Measurements from ENCODE around the gene PRR14.
A peak's percentile ranks its signal among the peaks of the same experiment; 100 is the strongest.

Gene PRR14

GRCh38 chr16:30660424-30661261, 9.9 kb downstream of the PRR14 start:
- peak; percentile 82 to 86 for DNase-seq

GRCh38 chr16:30662449-30662848, 11.7 kb downstream of the PRR14 start:
- DNase-seq, result no peak

DNA sequence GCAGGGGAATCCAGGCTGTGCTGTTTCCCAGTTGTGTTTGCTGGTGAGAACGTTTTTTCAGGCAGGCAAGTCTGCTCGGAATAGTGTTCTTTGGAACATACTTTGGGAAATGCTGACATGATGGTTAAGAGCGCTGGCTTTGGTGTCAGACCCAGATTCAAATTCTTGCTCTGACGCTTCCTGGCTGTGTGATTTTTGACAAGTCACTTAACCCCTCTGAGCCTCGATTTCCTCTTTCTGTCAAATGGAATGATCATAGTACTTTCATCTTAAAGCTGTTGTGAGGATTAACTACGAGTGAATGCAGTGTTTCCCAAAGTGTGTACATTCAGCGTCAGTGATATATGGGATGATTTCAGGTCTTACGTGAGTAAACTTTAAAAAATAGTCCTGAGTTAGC, 12.3 kb downstream of the PRR14 start:
- DNase-seq, result no peak

- DNase-seq, result no peak
These were observed 13.1 kb downstream of the PRR14 start for GRCh38 chr16:30663820-30664219.

GRCh38 chr16:30664616-30665109, 13.9 kb downstream of the PRR14 start:
- DNase-seq, result no peak

DNA sequence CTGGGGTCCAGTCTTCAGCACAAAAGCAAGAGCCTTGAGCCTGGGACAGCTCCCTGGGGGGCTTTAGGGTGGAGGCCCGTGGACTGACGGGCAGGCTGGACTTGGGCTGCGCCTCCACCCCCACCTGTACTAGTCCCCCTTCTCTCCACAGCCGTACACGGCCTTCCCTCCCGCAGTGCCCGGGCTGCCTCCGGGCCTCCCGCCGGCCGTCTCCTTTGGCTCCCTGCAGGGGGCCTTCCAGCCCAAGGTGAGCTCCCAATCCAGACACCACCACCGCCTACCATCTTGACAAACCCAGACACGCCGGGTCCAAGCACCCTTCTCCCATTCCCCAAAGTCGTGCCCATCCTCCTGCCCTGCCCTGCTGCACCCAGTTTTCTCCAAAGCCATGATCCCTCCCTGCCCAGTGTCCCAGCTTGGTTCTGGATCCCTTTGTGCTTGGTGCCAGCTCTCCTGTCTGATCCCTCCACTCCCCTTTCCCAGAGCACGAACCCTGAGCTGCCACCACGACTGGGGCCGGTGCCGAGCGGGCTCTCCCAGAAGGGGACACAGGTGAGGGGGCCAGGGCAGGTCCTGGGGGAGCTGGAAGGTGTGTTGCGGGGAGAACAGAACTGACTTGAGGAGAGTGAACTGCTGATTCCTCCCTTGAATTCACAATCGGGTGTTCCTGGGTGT, 14.5 kb downstream of the PRR14 start:
- no peak for DNase-seq

GRCh38 chr16:30665830-30666190, 15.1 kb downstream of the PRR14 start:
- DNase-seq, result no peak

DNA sequence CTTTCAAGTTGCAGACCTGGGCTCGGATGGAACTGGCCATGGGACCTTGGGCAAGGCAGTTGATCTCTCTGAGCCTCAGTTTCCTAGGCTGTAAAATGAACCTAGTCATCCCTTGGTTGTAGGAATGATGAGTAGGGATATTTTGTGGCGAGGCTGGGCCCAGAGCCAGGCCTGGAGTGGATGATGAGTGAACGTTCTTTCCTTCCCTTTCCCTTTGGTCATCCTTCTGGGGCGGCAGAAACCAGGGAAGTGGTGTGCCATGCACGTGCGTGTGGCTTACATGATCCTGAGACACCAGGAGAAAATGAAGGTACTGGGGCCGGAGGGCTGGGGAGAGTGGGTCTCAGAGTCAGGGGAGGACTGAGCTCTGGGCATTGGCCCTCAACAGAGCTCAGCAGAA, 15.9 kb downstream of the PRR14 start:
- DNase-seq, result no peak

GRCh38 chr16:30667361-30667905, 16.7 kb downstream of the PRR14 start:
- DNase-seq, result no peak

- no peak for DNase-seq
These were observed 17.6 kb downstream of the PRR14 start for GRCh38 chr16:30668393-30668792.

DNA sequence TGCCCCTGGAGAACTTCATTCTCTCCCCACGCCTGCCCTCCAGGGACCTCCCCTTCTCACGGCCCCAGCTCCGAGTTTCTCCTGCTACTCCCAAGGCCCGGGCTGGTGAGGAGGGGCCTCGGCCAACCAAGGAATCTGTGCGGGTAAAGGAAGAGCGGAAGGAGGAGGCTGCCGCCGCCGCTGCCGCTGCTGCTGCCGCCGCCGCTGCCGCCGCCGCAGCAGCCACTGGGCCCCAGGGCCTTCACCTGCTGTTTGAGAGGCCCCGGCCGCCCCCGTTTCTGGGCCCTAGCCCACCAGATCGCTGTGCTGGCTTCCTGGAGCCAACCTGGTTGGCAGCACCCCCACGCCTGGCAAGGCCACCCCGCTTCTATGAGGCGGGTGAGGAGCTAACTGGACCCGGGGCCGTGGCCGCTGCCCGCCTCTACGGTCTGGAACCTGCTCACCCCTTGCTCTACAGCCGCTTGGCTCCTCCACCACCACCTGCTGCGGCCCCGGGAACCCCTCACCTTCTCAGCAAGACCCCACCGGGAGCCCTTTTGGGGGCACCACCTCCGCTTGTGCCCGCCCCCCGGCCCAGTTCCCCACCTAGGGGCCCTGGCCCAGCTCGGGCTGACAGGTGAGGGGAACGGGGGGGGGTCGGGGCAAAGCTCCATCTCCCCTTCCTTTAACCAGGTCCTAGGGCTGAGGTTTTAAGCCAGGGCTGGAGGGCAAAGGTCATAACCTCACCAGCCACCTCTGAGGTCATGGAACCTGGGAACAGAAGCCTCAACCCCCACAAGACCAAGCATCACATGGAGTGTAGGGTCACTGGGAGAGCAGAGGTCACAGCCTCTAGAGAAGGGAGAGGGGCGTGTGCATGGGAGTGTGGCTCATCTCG, 18.5 kb downstream of the PRR14 start:
- no peak for DNase-seq

- no peak for DNase-seq
These were observed 19.4 kb downstream of the PRR14 start for GRCh38 chr16:30669903-30670824.

DNA sequence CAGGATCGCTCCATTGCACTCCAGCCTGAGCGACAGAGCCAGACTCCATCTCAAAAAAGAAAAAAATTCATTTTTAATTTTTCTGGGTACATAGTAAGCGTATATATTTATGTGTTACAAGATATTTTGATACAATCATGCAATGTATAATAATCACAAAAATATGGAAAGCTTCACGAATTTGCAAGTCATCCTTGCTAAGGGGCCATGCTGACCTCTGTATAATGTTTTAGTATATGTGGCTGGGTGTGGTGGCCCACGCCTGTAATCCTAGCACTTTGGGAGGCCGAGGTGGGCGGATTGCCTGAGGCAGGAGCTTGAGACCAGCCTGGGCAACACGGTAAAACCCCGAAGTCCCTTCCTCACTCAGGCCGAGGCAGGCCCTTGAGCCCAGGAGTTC, 24.4 kb downstream of the PRR14 start:
- no peak for DNase-seq

DNA sequence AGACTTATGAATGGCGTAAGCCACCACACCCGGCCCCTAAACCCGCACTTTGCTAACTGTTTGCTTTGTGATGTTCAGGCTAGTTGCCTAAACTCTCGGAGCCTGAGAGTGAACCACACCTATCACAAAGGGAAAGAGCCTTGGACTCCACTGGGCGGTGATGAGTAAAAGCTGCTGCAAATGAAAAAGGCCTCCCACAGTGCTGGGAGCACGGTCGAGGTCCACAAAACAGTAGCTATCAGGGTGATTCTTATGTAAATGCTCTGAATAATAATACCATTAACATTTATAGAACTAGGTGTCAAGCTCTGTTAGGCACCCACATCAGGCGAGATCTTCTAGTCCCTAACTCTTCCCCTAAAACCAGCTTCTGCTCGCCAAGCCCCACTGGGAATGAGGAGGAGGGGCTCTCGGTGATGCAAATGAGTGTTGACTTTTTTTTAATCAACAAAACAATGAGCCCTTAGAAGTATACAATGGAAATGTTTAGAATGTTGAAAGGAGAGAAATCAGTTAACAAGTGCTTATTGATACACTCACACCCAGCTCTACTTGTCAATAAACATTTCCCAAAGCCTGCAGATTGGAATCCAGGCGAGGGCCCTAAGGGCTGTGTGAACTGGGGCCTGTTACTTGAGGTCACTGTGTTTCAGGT, 27.3 kb downstream of the PRR14 start:
- DNase-seq, result no peak

DNA sequence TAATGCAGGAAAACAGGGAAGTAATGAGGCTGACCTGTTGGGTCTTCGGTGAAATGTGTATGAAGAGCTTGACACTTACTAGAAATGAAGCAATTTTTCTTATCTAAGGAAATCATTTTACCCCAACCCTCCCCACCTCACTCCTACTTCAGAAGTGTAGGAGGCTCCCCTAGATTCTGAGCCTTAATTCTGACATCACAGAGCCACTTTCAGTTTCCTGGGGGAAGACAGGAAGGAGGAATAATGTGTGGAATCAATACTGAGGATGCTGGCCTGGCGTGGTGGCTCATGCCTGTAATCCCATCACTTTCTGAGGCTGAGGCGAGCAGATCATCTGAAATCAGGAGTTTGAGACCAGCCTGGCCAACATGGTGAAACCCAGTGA, 27.8 kb downstream of the PRR14 start:
- DNase-seq, result no peak

- no peak for DNase-seq
These were observed 29.6 kb downstream of the PRR14 start for GRCh38 chr16:30680326-30680725.

- no peak for DNase-seq
These were observed 37.9 kb downstream of the PRR14 start for GRCh38 chr16:30688701-30689100.

DNA sequence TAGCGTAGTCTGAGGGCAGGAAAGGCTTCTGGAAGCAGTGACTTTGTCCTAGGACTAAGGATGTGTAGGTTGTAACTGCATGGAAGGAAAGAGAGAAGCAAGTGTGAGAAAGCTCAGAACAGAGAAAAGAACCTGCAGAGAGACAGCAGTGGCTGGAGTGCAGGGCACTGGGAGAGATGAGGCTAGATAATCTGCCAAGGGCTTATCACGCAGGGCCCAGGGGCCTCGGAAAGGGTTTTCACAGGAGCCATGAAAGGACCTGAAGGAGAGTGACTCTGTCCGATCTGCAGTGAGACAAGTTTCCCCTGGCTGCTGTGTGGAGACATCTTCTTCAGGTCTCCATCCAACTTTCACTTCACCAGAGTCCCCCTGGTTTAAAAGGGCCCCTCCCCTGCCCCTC, 41.1 kb downstream of the PRR14 start:
- DNase-seq, result no peak

- DNase-seq, result no peak
These were observed 41.8 kb downstream of the PRR14 start for GRCh38 chr16:30692396-30693064.

GRCh38 chr16:30694926-30695693, 44.4 kb downstream of the PRR14 start:
- DNase-seq, result no peak
